COLO668 (cell line): ENCODE results near the gene SLC9A8.
A peak's percentile ranks its signal among the peaks of the same experiment; 100 is the strongest.

Source experiments
- DNase-seq: peaks from one replicate; lab custom pipeline; 2025; ENCODE audit not compliant: unreplicated experiment; lab: John Stamatoyannopoulos, UW

The SLC9A8 gene

GRCh38 chr20:49915118-49915379 is 102.4 kb downstream of the SLC9A8 start:
- DNase-seq = no peak

GRCh38 chr20:49915380-49916145 is 102.9 kb downstream of the SLC9A8 start, which contains the start of gene SPATA2:
Gene SPATA2 (minus strand): TSS chr20:49915529. CDS start chr20:49908490, 7,039 bp downstream.
- DNase-seq = peak; percentile 97

- peak; percentile 85 for DNase-seq
These were observed 103.7 kb downstream of the SLC9A8 start for GRCh38 chr20:49916146-49917002.

- no peak for DNase-seq
These were observed 105.8 kb downstream of the SLC9A8 start for GRCh38 chr20:49918446-49918845.

GRCh38 chr20:49919009-49919408 is 106.4 kb downstream of the SLC9A8 start:
- DNase-seq = no peak

GRCh38 chr20:49919461-49919860 is 106.8 kb downstream of the SLC9A8 start:
- DNase-seq = no peak

- no peak for DNase-seq
These were observed 111.6 kb downstream of the SLC9A8 start for GRCh38 chr20:49924247-49924646.

GRCh38 chr20:49925901-49926454 is 113.3 kb downstream of the SLC9A8 start:
- DNase-seq = no peak

- peak; percentile 73 for DNase-seq
These were observed 115.9 kb downstream of the SLC9A8 start for GRCh38 chr20:49928411-49929141.

GRCh38 chr20:49929142-49929494 is 116.5 kb downstream of the SLC9A8 start:
- DNase-seq = no peak

- DNase-seq = peak; percentile 56
These were observed 123.1 kb downstream of the SLC9A8 start for GRCh38 chr20:49935746-49936152.

GRCh38 chr20:49936153-49937026 is 123.8 kb downstream of the SLC9A8 start, which contains the start of gene RNF114:
Gene RNF114 (plus strand): TSS chr20:49936397. CDS start chr20:49936413, 16 bp downstream.
- DNase-seq = peak; percentile 97

- DNase-seq = peak; percentile 8
These were observed 124.7 kb downstream of the SLC9A8 start for GRCh38 chr20:49937027-49937929.

GRCh38 chr20:49938173-49939163 is 125.8 kb downstream of the SLC9A8 start:
- no peak for DNase-seq

GRCh38 chr20:49941456-49941855 is 128.8 kb downstream of the SLC9A8 start:
- no peak for DNase-seq
